H1 (cell line): Measurements from ENCODE around the gene L2HGDH. TPM values are rescaled to one million over a fixed set of nuclear protein-coding genes. Genes with fewer than 3 reads are reported as not detected.

Source experiments
- CHD2 ChIP-seq: IDR thresholded peaks from 2 replicates; pipeline ENCODE4 v1.6.1; 2012; ENCODE audit warnings: low read length, improper control_type of control experiment
- CTBP2 ChIP-seq: IDR thresholded peaks from 2 replicates; pipeline ENCODE4 v1.7.0; 2011; ENCODE audit warnings: borderline replicate concordance, mild to moderate bottlenecking, moderate library complexity, mixed read lengths, low read length; ENCODE audit not compliant: insufficient read depth, insufficient read length
- JUND ChIP-seq: IDR thresholded peaks from 2 replicates; pipeline ENCODE4 v1.6.1; 2011; ENCODE audit warnings: mild to moderate bottlenecking, improper control_type of control experiment, low read length
- MAFK ChIP-seq: IDR thresholded peaks from 2 replicates; pipeline ENCODE4 v1.6.1; 2012; ENCODE audit warnings: low read depth, mild to moderate bottlenecking, improper control_type of control experiment, low read length
- RAD21 ChIP-seq, 2 experiments: IDR thresholded peaks in 1 of 2; conservative IDR thresholded peaks in 1 of 2; 2 replicates each; pipeline ENCODE4 v1.6.1; 2011; ENCODE audit warnings: low read depth in 2 of 2, low read length in 2 of 2, improper control_type of control experiment in 1 of 2, inconsistent platforms in 1 of 2, mild to moderate bottlenecking in 1 of 2, moderate library complexity in 1 of 2
- TAF7 ChIP-seq: optimal IDR thresholded peaks from 2 replicates; pipeline ENCODE3; 2011; ENCODE audit warnings: low read depth, mild to moderate bottlenecking, inconsistent platforms, low read length, moderate library complexity, borderline replicate concordance
- TEAD4 ChIP-seq: IDR thresholded peaks from 2 replicates; pipeline ENCODE4 v1.6.1; 2012; ENCODE audit warnings: low read depth, low read length, inconsistent platforms, mixed read lengths
- polyA plus RNA-seq, 7 experiments: library from polyadenylated mRNA; depleted of rRNA in 3 of 7; stranded (reverse) in 5 of 7; unstranded in 2 of 7; fragments of >200 nt in 5 of 7; fragments of 200-250 nt in 2 of 7; gene quantifications; 1 replicate in 5 of 7; 2 replicates in 1 of 7; 4 replicates in 1 of 7; pipeline versions ENCODE4 v1.2.1 to v1.2.3, GENCODE V29; 2011 to 2013; ENCODE audit warnings: missing spikeins in 2 of 7, mixed read lengths in 2 of 7
- total RNA-seq: library from RNA; stranded (reverse); fragmentation: NEBNext Ultra II Directional; extraction: Animal tissue kit (Norgen Biotek cat#: 25700); gene quantifications from 2 replicates; pipeline ENCODE4 v1.2.1, GENCODE V29; 2021
- TF ChIP-seq, protein P1 (sequence below): fragments of 300-600 bp; sonication (generic); IDR thresholded peaks from 2 replicates; pipeline ENCODE4 v1.7.1; 2012; ENCODE audit warnings: low read length, moderate library complexity, mild to moderate bottlenecking, inconsistent platforms; ENCODE audit not compliant: insufficient replicate concordance
- TF ChIP-seq, protein P2 (sequence below), 3 experiments: IDR thresholded peaks; 1 replicate in 2 of 3; 2 replicates in 1 of 3; pipeline versions ENCODE4 v1.5.1 to v1.6.1; 2011; ENCODE audit warnings: low read length in 3 of 3, mild to moderate bottlenecking in 3 of 3, inconsistent platforms in 2 of 3, low read depth in 1 of 3, moderate library complexity in 1 of 3; ENCODE audit not compliant: insufficient read depth in 1 of 3; ENCODE audit errors: control extremely low read depth in 1 of 3

L2HGDH gene
- total and polyA plus RNA-seq, 2 of the 8 experiments (the other 6 are each of a cell fraction or from before 2014, with no cell fraction given), result 12.2 to 28.6 TPM

DNA sequence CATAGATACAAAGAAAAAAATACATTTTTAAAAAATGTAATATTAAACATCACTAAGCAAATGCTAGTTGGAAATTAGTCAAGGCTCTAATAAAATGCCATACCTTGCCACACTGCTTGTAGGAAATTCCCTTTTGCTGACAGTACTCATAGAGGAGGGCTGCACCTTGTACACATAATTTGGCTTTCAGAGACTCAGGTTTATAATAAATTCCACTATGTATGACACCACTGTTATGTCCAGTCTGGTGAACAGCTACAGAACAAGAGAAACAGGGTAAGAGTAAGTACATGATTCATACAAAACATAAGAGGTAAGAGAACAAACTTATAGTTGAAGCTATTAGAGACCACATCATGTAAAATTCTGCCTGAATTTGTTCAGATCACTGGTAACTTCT is 10.1 kb downstream of the L2HGDH start (continued):
- TF ChIP-seq, protein P1, sequence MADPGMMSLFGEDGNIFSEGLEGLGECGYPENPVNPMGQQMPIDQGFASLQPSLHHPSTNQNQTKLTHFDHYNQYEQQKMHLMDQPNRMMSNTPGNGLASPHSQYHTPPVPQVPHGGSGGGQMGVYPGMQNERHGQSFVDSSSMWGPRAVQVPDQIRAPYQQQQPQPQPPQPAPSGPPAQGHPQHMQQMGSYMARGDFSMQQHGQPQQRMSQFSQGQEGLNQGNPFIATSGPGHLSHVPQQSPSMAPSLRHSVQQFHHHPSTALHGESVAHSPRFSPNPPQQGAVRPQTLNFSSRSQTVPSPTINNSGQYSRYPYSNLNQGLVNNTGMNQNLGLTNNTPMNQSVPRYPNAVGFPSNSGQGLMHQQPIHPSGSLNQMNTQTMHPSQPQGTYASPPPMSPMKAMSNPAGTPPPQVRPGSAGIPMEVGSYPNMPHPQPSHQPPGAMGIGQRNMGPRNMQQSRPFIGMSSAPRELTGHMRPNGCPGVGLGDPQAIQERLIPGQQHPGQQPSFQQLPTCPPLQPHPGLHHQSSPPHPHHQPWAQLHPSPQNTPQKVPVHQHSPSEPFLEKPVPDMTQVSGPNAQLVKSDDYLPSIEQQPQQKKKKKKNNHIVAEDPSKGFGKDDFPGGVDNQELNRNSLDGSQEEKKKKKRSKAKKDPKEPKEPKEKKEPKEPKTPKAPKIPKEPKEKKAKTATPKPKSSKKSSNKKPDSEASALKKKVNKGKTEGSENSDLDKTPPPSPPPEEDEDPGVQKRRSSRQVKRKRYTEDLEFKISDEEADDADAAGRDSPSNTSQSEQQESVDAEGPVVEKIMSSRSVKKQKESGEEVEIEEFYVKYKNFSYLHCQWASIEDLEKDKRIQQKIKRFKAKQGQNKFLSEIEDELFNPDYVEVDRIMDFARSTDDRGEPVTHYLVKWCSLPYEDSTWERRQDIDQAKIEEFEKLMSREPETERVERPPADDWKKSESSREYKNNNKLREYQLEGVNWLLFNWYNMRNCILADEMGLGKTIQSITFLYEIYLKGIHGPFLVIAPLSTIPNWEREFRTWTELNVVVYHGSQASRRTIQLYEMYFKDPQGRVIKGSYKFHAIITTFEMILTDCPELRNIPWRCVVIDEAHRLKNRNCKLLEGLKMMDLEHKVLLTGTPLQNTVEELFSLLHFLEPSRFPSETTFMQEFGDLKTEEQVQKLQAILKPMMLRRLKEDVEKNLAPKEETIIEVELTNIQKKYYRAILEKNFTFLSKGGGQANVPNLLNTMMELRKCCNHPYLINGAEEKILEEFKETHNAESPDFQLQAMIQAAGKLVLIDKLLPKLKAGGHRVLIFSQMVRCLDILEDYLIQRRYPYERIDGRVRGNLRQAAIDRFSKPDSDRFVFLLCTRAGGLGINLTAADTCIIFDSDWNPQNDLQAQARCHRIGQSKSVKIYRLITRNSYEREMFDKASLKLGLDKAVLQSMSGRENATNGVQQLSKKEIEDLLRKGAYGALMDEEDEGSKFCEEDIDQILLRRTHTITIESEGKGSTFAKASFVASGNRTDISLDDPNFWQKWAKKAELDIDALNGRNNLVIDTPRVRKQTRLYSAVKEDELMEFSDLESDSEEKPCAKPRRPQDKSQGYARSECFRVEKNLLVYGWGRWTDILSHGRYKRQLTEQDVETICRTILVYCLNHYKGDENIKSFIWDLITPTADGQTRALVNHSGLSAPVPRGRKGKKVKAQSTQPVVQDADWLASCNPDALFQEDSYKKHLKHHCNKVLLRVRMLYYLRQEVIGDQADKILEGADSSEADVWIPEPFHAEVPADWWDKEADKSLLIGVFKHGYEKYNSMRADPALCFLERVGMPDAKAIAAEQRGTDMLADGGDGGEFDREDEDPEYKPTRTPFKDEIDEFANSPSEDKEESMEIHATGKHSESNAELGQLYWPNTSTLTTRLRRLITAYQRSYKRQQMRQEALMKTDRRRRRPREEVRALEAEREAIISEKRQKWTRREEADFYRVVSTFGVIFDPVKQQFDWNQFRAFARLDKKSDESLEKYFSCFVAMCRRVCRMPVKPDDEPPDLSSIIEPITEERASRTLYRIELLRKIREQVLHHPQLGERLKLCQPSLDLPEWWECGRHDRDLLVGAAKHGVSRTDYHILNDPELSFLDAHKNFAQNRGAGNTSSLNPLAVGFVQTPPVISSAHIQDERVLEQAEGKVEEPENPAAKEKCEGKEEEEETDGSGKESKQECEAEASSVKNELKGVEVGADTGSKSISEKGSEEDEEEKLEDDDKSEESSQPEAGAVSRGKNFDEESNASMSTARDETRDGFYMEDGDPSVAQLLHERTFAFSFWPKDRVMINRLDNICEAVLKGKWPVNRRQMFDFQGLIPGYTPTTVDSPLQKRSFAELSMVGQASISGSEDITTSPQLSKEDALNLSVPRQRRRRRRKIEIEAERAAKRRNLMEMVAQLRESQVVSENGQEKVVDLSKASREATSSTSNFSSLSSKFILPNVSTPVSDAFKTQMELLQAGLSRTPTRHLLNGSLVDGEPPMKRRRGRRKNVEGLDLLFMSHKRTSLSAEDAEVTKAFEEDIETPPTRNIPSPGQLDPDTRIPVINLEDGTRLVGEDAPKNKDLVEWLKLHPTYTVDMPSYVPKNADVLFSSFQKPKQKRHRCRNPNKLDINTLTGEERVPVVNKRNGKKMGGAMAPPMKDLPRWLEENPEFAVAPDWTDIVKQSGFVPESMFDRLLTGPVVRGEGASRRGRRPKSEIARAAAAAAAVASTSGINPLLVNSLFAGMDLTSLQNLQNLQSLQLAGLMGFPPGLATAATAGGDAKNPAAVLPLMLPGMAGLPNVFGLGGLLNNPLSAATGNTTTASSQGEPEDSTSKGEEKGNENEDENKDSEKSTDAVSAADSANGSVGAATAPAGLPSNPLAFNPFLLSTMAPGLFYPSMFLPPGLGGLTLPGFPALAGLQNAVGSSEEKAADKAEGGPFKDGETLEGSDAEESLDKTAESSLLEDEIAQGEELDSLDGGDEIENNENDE, result no peak
- TF ChIP-seq MAFK (no peak), TAF7 (no peak), CHD2 (no peak), RAD21 (IDR thresholded peaks at IDR 0.05 in 1 of 2, conservative IDR thresholded peaks at IDR 0.05 in 1 of 2; ENCODE audit: low read depth in 2 of 2, low read length in 2 of 2) (no peak), CTBP2 (no peak), TEAD4 (no peak), JUND (no peak)
- TF ChIP-seq, protein P2, sequence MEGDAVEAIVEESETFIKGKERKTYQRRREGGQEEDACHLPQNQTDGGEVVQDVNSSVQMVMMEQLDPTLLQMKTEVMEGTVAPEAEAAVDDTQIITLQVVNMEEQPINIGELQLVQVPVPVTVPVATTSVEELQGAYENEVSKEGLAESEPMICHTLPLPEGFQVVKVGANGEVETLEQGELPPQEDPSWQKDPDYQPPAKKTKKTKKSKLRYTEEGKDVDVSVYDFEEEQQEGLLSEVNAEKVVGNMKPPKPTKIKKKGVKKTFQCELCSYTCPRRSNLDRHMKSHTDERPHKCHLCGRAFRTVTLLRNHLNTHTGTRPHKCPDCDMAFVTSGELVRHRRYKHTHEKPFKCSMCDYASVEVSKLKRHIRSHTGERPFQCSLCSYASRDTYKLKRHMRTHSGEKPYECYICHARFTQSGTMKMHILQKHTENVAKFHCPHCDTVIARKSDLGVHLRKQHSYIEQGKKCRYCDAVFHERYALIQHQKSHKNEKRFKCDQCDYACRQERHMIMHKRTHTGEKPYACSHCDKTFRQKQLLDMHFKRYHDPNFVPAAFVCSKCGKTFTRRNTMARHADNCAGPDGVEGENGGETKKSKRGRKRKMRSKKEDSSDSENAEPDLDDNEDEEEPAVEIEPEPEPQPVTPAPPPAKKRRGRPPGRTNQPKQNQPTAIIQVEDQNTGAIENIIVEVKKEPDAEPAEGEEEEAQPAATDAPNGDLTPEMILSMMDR (IDR thresholded peaks at IDR 0.05; ENCODE audit: control extremely low read depth in 1 of 3, insufficient read depth in 1 of 3, low read depth in 1 of 3, low read length in 3 of 3), result no peak
